CD4-positive, alpha-beta T cell treated with Interleukin-17A for 4 hours (primary cell): ENCODE results near the gene CDCA3.
A peak's percentile ranks its signal among the peaks of the same experiment; 100 is the strongest.
"Not testable (repeated sequence)": the region's sequence is repeated elsewhere in the genome, so short reads cannot be mapped to it uniquely, and the experiment has no call there.

Experiments used
- DNase-seq: peaks from one replicate; pipeline ENCODE4 v3.0.0-alpha.2; 2020; ENCODE audit warnings: mixed read lengths

Gene CDCA3

GRCh38 chr12:6872073-6873048 lies 21.3 kb upstream of the CDCA3 start:
- DNase-seq, result peak; percentile 90

GRCh38 chr12:6871052-6871957 lies 20.2 kb upstream of the CDCA3 start:
- DNase-seq, result peak; percentile 49

DNA sequence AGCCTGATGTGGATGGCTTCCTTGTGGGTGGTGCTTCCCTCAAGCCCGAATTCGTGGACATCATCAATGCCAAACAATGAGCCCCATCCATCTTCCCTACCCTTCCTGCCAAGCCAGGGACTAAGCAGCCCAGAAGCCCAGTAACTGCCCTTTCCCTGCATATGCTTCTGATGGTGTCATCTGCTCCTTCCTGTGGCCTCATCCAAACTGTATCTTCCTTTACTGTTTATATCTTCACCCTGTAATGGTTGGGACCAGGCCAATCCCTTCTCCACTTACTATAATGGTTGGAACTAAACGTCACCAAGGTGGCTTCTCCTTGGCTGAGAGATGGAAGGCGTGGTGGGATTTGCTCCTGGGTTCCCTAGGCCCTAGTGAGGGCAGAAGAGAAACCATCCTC lies 19.2 kb upstream of the CDCA3 start:
- not testable (repeated sequence) for DNase-seq

GRCh38 chr12:6869049-6870021 lies 18.2 kb upstream of the CDCA3 start:
- DNase-seq, result peak; percentile 90

DNA sequence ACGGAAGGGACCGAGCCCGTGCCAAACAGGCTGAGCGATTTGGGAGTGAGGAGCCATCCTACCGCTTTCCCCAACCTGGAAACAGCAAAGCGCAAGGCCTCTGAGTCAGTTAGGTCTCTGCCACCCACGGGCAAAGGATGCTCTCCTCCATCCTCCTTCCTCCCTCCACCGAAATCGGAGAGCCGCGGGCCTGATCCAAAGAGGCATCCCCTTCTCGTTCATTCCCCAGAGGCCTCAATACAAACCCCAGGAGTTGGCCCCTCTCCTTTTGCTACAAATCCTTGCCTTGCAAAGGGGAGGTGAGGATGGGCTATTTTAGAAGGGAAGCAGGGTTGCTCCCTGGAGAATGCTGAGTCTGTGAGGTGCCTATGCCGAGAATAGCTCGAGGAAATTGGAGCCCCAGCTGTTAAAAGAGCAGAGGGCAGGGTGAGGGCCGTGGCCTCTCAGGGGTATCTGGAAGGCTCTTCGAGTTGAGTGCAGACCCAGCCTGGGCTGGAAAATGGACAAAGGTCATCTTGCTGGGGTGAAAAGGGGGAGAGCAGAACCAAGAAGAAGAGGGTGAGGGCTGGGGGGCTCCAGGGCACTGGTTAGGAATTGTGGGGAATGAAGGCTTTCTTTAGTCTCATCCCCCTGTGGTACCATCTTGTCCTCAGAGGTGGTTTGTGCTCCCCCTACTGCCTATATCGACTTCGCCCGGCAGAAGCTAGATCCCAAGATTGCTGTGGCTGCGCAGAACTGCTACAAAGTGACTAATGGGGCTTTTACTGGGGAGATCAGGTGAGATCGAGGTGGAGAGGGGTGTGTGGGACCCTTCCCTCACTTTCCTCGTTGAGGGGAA lies 17.3 kb upstream of the CDCA3 start:
- DNase-seq, result peak; percentile 11

- peak; percentile 89 for DNase-seq
Measured at GRCh38 chr12:6867413-6868210, 16.5 kb upstream of the CDCA3 start, which contains the start of gene TPI1. Gene TPI1 (plus strand): TSS chr12:6867531. CDS start chr12:6867567, 36 bp downstream.

GRCh38 chr12:6866920-6867412 lies 15.9 kb upstream of the CDCA3 start:
- DNase-seq, result no peak

DNA sequence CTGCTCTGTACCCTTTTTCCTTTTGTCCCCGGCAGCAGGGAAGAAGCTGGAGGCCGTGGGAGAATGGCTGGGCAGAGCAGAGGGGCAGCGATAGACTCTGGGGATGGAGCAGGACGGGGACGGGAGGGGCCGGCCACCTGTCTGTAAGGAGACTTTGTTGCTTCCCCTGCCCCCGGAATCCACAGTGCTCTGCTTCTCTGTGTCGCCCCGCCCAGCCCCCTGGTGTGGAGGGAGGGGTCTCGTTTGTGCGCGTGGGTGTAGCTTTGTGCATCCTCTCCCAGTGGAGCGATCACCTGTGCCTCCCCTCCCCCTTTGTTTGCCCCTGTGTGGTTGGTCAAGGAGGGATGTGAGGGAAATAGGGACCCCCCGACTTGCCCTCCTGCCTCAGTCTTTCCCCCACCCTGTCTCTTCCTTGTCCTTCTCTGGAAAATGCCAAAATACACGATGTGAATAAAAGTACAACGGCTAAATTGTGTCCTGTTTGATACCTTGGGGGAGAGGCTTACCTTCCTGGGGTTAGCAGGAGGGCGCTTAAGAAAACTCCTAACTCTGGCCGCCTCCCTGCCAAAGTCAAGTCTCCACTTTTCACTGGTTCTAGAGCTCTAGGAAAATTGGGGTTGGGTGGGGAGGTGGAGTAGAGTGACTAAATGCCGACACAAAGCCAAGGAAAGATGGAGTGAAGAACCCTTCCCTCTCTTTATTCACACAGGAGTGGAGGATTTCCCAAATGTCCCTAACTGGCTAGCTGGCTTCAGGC lies 15.3 kb upstream of the CDCA3 start:
- no peak for DNase-seq

GRCh38 chr12:6865307-6865706 lies 14.2 kb upstream of the CDCA3 start:
- DNase-seq, result not testable (repeated sequence)

- no peak for DNase-seq
Measured at GRCh38 chr12:6863586-6864321, 12.7 kb upstream of the CDCA3 start.

GRCh38 chr12:6863033-6863432 lies 11.9 kb upstream of the CDCA3 start:
- no peak for DNase-seq

DNA sequence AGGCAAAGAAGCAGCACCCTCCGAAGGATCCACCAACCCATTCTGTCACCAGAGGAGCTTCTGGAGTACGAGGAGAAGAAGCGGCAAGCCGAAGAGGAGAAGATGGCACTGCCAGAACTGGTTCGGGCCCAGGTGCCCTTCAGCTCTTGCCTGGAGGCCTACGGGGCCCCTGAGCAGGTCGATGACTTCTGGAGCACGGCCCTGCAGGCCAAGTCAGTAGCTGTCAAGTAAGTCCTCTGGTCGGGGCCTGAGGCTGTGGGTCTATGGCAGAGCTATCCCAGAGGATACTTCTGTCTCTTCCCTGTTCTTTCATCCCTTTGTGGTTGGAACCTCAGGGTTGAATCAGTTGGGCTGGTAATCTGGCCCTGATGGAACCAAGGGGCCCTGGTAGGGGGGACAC lies 10.3 kb upstream of the CDCA3 start:
- DNase-seq, result no peak

DNA sequence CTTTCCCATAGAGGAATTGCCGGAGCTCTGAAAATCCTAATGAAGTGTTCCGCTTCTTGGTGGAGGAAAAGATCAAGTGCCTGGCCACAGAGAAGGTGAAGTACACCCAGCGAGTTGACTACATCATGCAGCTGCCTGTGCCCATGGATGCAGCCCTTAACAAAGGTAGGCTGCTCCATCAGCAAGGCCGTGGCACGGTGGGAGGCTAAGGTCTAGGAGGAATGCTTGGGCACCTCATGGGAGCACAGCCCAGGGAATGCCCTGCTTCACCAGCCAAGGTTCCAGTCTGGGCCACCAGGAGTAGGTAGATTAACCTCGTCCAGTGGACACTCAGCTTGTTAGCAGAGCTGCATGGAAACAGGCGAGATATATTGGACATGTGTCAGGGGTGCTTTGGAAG lies 9.9 kb upstream of the CDCA3 start:
- DNase-seq, result no peak

DNA sequence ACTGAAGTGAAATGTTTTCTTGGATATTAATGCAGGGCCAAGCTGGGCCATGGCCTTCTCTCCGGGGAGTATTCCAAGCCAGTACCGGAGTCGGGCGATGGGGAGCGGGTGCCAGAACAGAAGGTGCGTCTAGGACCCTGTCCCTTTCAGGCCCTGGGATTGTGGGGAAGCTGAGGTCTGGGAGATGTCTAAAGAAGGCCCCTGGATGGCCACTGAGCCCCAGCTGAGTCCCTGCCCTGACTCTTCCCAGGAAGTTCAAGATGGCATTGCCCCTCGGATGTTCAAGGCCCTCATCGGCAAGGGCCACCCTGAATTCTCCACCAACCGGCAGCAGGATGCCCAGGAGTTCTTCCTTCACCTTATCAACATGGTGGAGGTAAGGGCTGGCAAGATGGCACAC lies 9.0 kb upstream of the CDCA3 start:
- no peak for DNase-seq

- DNase-seq, result no peak
Measured at GRCh38 chr12:6858799-6859198, 7.7 kb upstream of the CDCA3 start.

DNA sequence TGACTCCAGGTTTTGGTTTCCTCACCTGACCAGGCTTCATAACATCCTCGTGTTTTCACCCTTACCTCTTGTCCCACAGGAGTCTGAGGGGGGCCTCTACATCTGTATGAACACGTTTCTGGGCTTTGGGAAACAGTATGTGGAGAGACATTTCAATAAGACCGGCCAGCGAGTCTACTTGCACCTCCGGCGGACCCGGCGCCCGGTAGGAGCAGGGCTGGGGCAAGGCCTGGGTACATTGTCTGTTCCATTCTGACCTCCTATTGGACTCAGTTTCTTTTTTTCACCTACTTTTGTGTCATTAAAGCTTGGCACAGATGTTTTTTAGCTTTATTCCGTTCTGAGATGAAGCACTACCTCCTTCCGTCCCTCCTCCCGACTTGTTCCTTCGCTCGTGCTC lies 4.2 kb upstream of the CDCA3 start:
- DNase-seq, result no peak

GRCh38 chr12:6854036-6854435 lies 3.0 kb upstream of the CDCA3 start:
- no peak for DNase-seq

DNA sequence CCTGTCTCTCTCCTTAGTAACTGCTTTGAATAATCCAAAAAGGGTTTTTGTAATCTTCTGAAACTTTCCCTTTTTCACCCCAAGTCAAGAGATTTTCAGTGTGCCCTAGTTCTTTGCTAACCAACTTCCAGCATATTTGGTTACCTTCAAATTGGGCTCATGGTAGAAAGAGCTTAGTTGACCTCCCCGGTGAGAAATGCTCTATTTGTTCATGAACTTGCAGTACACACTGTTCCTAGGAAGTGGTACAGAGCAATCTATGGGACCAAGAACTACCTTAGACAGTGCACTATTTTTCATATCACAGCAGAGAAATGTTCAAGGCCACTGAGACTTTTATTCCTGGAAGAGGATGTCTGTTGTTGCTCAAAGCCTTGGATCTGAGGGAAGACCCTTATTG lies 2.5 kb upstream of the CDCA3 start:
- no peak for DNase-seq
